ENCODE results near the gene DRAP1. TPM values are rescaled to one million over a fixed set of nuclear protein-coding genes. Genes with fewer than 3 reads are reported as not detected.

Gene DRAP1
- total RNA-seq, 6 donors from 2014 or later, result 60.3 to 111 (median 80.0) TPM

- no peak for DNase-seq
- 96 to 97% methylated on average over 5 of the region's 5 CpGs for WGBS, 2 donors
- ATAC-seq (ENCODE audit: low FRiP score in 2 of 2), result no peak
- Histone ChIP-seq H3K9me3 (no peaks in the 10 kb centered on the region), H3K36me3 (no peaks in the 10 kb centered on the region), H3K27me3 (peaks cover 0 to 3% (median 0%) of the 10 kb centered on the region in 4 donors), H3K4me3 (no peak overlapping the region), H3K27ac (peak overlapping the region in 1 of 4 donors; percentile 67), H3K4me1 (peaks cover 40 to 58% (median 49%) of the 10 kb centered on the region in 4 donors)
- TF ChIP-seq POLR2AphosphoS5 (IDR thresholded peaks at IDR 0.05), result no peak
- TF ChIP-seq POLR2A (IDR thresholded peaks at IDR 0.05), result no peak
- no peak for TF ChIP-seq EP300 (IDR thresholded peaks at IDR 0.05)
- TF ChIP-seq, protein P1, sequence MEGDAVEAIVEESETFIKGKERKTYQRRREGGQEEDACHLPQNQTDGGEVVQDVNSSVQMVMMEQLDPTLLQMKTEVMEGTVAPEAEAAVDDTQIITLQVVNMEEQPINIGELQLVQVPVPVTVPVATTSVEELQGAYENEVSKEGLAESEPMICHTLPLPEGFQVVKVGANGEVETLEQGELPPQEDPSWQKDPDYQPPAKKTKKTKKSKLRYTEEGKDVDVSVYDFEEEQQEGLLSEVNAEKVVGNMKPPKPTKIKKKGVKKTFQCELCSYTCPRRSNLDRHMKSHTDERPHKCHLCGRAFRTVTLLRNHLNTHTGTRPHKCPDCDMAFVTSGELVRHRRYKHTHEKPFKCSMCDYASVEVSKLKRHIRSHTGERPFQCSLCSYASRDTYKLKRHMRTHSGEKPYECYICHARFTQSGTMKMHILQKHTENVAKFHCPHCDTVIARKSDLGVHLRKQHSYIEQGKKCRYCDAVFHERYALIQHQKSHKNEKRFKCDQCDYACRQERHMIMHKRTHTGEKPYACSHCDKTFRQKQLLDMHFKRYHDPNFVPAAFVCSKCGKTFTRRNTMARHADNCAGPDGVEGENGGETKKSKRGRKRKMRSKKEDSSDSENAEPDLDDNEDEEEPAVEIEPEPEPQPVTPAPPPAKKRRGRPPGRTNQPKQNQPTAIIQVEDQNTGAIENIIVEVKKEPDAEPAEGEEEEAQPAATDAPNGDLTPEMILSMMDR (IDR thresholded peaks at IDR 0.05), result no peak
Measured at GRCh38 chr11:65895482-65895981, 23.7 kb upstream of the DRAP1 start.

DNA sequence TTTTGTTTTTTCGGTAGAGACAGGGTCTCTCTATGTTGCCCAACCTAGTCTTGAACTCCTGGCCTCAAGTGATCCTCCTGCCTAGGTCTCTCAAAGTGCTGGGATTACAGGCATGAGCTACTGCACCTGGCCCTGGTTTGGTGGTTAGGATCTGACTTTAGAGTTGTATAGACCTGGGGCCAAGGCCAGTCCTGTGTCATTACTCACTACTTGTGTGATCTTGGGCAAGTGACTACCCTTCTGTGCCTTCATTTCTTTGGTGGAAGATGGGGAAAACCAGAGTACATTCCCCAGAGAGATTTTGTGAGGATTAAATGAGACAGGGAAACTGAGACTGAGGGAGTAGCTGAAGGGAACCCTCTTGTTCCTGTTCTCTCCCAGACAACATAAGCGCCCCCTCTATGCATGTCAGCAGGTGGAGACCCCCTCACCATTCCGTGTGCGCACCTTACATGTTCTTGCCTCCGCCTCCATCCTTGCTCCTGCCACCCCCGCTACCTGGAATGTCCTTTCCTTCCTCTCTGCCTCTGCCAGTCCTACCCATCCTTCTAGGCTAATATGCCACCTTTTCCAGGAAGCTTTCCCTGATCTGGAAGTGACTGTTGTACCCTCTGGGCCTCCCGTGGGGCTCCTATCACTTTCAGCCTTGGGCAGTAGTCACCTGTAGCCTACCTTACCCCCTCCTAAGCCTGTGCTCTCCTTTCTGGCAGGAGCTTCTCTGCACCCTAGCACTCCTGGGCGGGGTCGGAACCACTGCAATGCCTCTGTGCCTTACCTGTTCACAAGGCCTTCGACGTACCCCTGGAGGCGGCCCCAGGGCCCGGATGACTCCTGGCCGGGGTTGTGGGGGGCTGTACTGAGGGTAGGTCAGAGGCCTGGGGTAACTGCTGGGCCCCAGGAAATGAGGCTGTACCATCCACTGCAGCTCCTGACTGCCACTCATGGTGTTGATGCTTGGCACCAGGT, 22.9 kb upstream of the DRAP1 start:
- DNase-seq, result no peak
- H3K36me3 ChIP-seq, result no peaks in the 10 kb centered on the region
- no peak overlapping the region for H3K27ac ChIP-seq
- peaks cover 43 to 55% (median 49%) of the 10 kb centered on the region in 4 donors for H3K4me1 ChIP-seq
- H3K9me3 ChIP-seq, result no peaks in the 10 kb centered on the region
- no peak for TF ChIP-seq EP300 (IDR thresholded peaks at IDR 0.05)
- no peak for TF ChIP-seq POLR2AphosphoS5 (IDR thresholded peaks at IDR 0.05)
- TF ChIP-seq POLR2A (IDR thresholded peaks at IDR 0.05), result no peak
- TF ChIP-seq, protein P1 (IDR thresholded peaks at IDR 0.05), result no peak
- 91% methylated on average over 9 to 14 of the region's 14 CpGs for WGBS, 2 donors
- ATAC-seq (ENCODE audit: low FRiP score in 2 of 2), result no peak
- peaks cover 0 to 3% (median 0%) of the 10 kb centered on the region in 4 donors for H3K27me3 ChIP-seq
- no peak overlapping the region for H3K4me3 ChIP-seq

- ATAC-seq (ENCODE audit: low FRiP score in 2 of 2) (no peak), DNase-seq (no peak)
- Histone ChIP-seq H3K4me3 (no peak overlapping the region), H3K4me1 (peaks cover 41 to 47% (median 42%) of the 10 kb centered on the region in 4 donors), H3K36me3 (no peaks in the 10 kb centered on the region), H3K27me3 (peaks cover 0 to 3% (median 0%) of the 10 kb centered on the region in 4 donors), H3K27ac (no peak overlapping the region), H3K9me3 (no peaks in the 10 kb centered on the region)
- 93 to 95% methylated on average over 4 of the region's 4 CpGs for WGBS, 2 donors
- TF ChIP-seq POLR2A (IDR thresholded peaks at IDR 0.05) (no peak), POLR2AphosphoS5 (IDR thresholded peaks at IDR 0.05) (no peak), EP300 (IDR thresholded peaks at IDR 0.05) (no peak)
- TF ChIP-seq, protein P1 (IDR thresholded peaks at IDR 0.05), result no peak
Measured at GRCh38 chr11:65897020-65897471, 22.2 kb upstream of the DRAP1 start.

- 26 to 65% methylated on average over 9 to 23 of the region's 28 CpGs for WGBS, 2 donors
- Histone ChIP-seq H3K4me1 (peaks cover 24 to 30% (median 25%) of the 10 kb centered on the region in 4 donors), H3K27me3 (peaks cover 0 to 3% (median 0%) of the 10 kb centered on the region in 4 donors), H3K9me3 (no peaks in the 10 kb centered on the region), H3K4me3 (peak overlapping the region; percentile 62 to 75 (median 68)), H3K36me3 (no peaks in the 10 kb centered on the region), H3K27ac (peak overlapping the region; percentile 28 to 84 (median 56))
- DNase-seq (no peak), ATAC-seq (ENCODE audit: low FRiP score in 2 of 2) (no peak)
- TF ChIP-seq POLR2AphosphoS5 (IDR thresholded peaks at IDR 0.05) (no peak), POLR2A (IDR thresholded peaks at IDR 0.05) (peak in 2 of 4 donors; percentile 25 to 48), EP300 (IDR thresholded peaks at IDR 0.05) (no peak)
- TF ChIP-seq, protein P1 (IDR thresholded peaks at IDR 0.05), result peak in 1 of 6 experiments; percentile 1
Measured at GRCh38 chr11:65898656-65899355, 20.4 kb upstream of the DRAP1 start.
